Suprapubic skin (tissue), 3 donors: ENCODE results near the gene ETV6.

Experiments
- CTCF ChIP-seq, 2 donors: fragments of 200-600 bp in 1 of 2; fragments of 450-650 bp in 1 of 2; sonication (generic) in 1 of 2; IDR thresholded peaks; one replicate each; pipeline ENCODE4 v1.5.1; 2016 to 2019; ENCODE audit warnings: antibody characterized with exemption in 2 of 2, mild to moderate bottlenecking in 1 of 2, moderate library complexity in 1 of 2
- POLR2A ChIP-seq, 2 donors: fragments of 450-650 bp; IDR thresholded peaks; one replicate each; pipeline ENCODE4 v1.6.1; 2017; ENCODE audit warnings: antibody characterized with exemption in 2 of 2, mild to moderate bottlenecking in 2 of 2, moderate library complexity in 2 of 2

- TF ChIP-seq CTCF (IDR thresholded peaks at IDR 0.05) = no peak
- no peak for TF ChIP-seq POLR2A (IDR thresholded peaks at IDR 0.05)
Measured at GRCh38 chr12:11689591-11690186, 40.2 kb downstream of the ETV6 start.
